ENCODE data around the gene C1QA.

The C1QA gene

GRCh38 chr1:22636353-22636752 lies at the start of gene C1QA:
Gene C1QA, plus strand, starts transcription at chr1:22636628. Its CDS starts 989 bp downstream, at chr1:22637617.
- no peak within 1 kb of the TSS for H3K4me3 ChIP-seq (ENCODE audit: low read depth, low read length)
- DNase-seq (ENCODE audit: low read depth), result peak; percentile 54
- TF ChIP-seq POLR2A (IDR thresholded peaks at IDR 0.05; ENCODE audit: extremely low read depth, insufficient read length) (no peak), MYC (IDR thresholded peaks at IDR 0.05; ENCODE audit: low read depth, low read length) (no peak), CTCF (IDR thresholded peaks at IDR 0.05; ENCODE audit: low read depth, low read length) (no peak), MAX (IDR thresholded peaks at IDR 0.05; ENCODE audit: low read depth, low read length) (no peak)

GRCh38 chr1:22587247-22587646 lies 49.2 kb upstream of the C1QA start:
- H3K4me3 ChIP-seq (ENCODE audit: low read depth, low read length), result no peak overlapping the region
- DNase-seq (ENCODE audit: low read depth), result no peak
- no peak for TF ChIP-seq MAX (IDR thresholded peaks at IDR 0.05; ENCODE audit: low read depth, low read length)

- TF ChIP-seq CTCF (IDR thresholded peaks at IDR 0.05; ENCODE audit: low read depth, low read length) (no peak), MAX (IDR thresholded peaks at IDR 0.05; ENCODE audit: low read depth, low read length) (no peak), MYC (IDR thresholded peaks at IDR 0.05; ENCODE audit: low read depth, low read length) (no peak), POLR2A (IDR thresholded peaks at IDR 0.05; ENCODE audit: extremely low read depth, insufficient read length) (no peak)
- H3K4me3 ChIP-seq (ENCODE audit: low read depth, low read length), result no peak overlapping the region
- no peak for DNase-seq (ENCODE audit: low read depth)
Observed at GRCh38 chr1:22588899-22589422, 47.5 kb upstream of the C1QA start.

GRCh38 chr1:22591576-22591975 lies 44.9 kb upstream of the C1QA start:
- DNase-seq (ENCODE audit: low read depth), result no peak
- TF ChIP-seq MAX (IDR thresholded peaks at IDR 0.05; ENCODE audit: low read depth, low read length) (no peak), MYC (IDR thresholded peaks at IDR 0.05; ENCODE audit: low read depth, low read length) (no peak), CTCF (IDR thresholded peaks at IDR 0.05; ENCODE audit: low read depth, low read length) (no peak), POLR2A (IDR thresholded peaks at IDR 0.05; ENCODE audit: extremely low read depth, insufficient read length) (no peak)
- no peak overlapping the region for H3K4me3 ChIP-seq (ENCODE audit: low read depth, low read length)

- no peak for TF ChIP-seq MAX (IDR thresholded peaks at IDR 0.05; ENCODE audit: low read depth, low read length)
- TF ChIP-seq POLR2A (IDR thresholded peaks at IDR 0.05; ENCODE audit: extremely low read depth, insufficient read length), result no peak
- TF ChIP-seq MYC (IDR thresholded peaks at IDR 0.05; ENCODE audit: low read depth, low read length), result no peak
- TF ChIP-seq CTCF (IDR thresholded peaks at IDR 0.05; ENCODE audit: low read depth, low read length), result no peak
- no peak overlapping the region for H3K4me3 ChIP-seq (ENCODE audit: low read depth, low read length)
- DNase-seq (ENCODE audit: low read depth), result no peak
Observed at GRCh38 chr1:22592051-22592450, 44.4 kb upstream of the C1QA start.

GRCh38 chr1:22592919-22593790 lies 43.3 kb upstream of the C1QA start:
- DNase-seq (ENCODE audit: low read depth), result no peak
- H3K4me3 ChIP-seq (ENCODE audit: low read depth, low read length), result no peak overlapping the region
- TF ChIP-seq POLR2A (IDR thresholded peaks at IDR 0.05; ENCODE audit: extremely low read depth, insufficient read length) (no peak), CTCF (IDR thresholded peaks at IDR 0.05; ENCODE audit: low read depth, low read length) (no peak), MAX (IDR thresholded peaks at IDR 0.05; ENCODE audit: low read depth, low read length) (no peak), MYC (IDR thresholded peaks at IDR 0.05; ENCODE audit: low read depth, low read length) (no peak)

All from NB4 (cell line).